Uterus (tissue), 4 donors: ENCODE data around the gene LARP1B. TPM values are rescaled to one million over a fixed set of nuclear protein-coding genes. Genes with fewer than 3 reads are reported as not detected.
"Not testable (repeated sequence)": the region's sequence is repeated elsewhere in the genome, so short reads cannot be mapped to it uniquely, and the experiment has no call there.

ENCODE experiments used
- DNase-seq, 2 donors: peaks; one replicate each; pipeline ENCODE4 v3.0.0-alpha.2; 2019 to 2020
- H3K27ac ChIP-seq, 2 donors: fragments of 200-600 bp; sonication (generic); 1 replicate in 1 of 2; 2 replicates in 1 of 2; pipeline ENCODE4 v1.5.1; 2016 to 2018
- H3K27me3 ChIP-seq, 2 donors: fragments of 200-600 bp; sonication (generic); one replicate each; pipeline ENCODE4 v1.5.1; 2018 to 2019; ENCODE audit warnings: control low read depth in 1 of 2
- H3K36me3 ChIP-seq, 2 donors: fragments of 200-600 bp; sonication (generic); one replicate each; pipeline ENCODE4 v1.5.1; 2019; ENCODE audit warnings: control low read depth in 1 of 2
- H3K4me1 ChIP-seq, 2 donors: fragments of 200-600 bp; sonication (generic); one replicate each; pipeline ENCODE4 v1.5.1; 2018 to 2019; ENCODE audit warnings: control low read depth in 1 of 2
- H3K4me3 ChIP-seq, 2 donors: fragments of 200-600 bp; sonication (generic); 1 replicate in 1 of 2; 2 replicates in 1 of 2; pipeline ENCODE4 v1.5.1; 2018 to 2019; ENCODE audit warnings: mild to moderate bottlenecking in 1 of 2
- H3K9me3 ChIP-seq, 2 donors: fragments of 200-600 bp; sonication (generic); one replicate each; pipeline ENCODE4 v1.5.1; 2019; ENCODE audit warnings: control low read depth in 1 of 2
- POLR2A ChIP-seq, 2 donors: fragments of 450-650 bp; IDR thresholded peaks; one replicate each; pipeline ENCODE4 v1.6.1; 2016; ENCODE audit warnings: antibody characterized with exemption in 2 of 2, mild to moderate bottlenecking in 1 of 2, moderate library complexity in 1 of 2
- intact Hi-C: fragments of 100-400 bp; cut with DNase I; formaldehyde crosslinking; loops from one replicate; pipeline ENCODE4 v1.15.1; 2023; ENCODE audit warnings: low total_unique reads
- total RNA-seq, 4 donors: library from RNA; depleted of rRNA in 3 of 4; stranded (reverse); fragments of >200 nt in 3 of 4; gene quantifications; one replicate each; pipeline versions ENCODE4 v1.1.0 to v1.2.4, GENCODE V29; 2014 to 2023
- TF ChIP-seq, protein P1 (sequence below), 4 experiments: fragments of 200-600 bp in 2 of 4; fragments of 450-650 bp in 2 of 4; sonication (generic) in 2 of 4; IDR thresholded peaks; one replicate each; pipeline ENCODE4 v1.5.1; 2016 to 2019; ENCODE audit warnings: antibody characterized with exemption in 4 of 4, mild to moderate bottlenecking in 2 of 4, moderate library complexity in 1 of 4
- donor health status: DM: yes; HTN: yes; CAD: no.

Gene LARP1B
- total RNA-seq, 4 donors from 2014 or later: 11.2 to 41.5 (median 36.1) TPM

DNA sequence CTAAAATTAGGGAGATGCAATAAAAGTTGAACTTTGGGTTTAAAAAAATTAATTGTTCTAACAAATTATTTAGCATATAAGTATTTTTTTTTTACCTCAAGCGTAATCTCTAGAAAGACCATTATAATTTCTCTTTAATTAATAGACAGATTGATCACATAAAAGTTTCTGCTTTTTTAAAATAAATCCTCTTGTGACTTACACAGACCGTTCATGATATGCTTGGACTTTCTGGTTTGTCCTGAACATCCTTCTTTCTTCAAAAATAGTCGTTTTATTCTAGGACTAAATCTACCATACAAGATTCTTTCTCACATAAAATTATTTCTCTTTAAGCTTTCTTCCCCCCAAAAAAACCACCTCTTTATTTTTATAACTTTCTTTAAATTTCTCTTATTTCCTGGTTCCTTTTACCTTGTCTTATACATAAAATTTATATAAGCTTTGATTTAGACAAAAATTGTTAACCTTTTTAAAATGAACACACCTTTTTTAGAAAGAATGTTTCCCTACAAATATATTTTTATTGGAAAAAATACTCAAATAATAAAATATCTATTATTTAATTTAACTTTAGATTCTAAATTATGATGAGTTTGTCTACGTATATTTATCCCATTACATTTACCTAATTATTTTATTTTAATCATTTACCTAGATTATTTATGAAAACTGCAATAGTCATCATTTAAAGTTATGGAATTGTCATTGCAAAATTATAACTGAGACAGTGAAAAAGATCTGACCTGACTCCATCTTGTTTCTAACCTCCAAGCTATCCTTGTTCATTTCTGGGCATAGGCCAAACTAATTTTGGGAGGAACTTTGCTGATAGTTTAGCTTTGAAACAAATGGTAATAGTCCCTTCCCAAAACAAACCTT lies 188.9 kb downstream of the LARP1B start:
- no peak for DNase-seq
- H3K4me3 ChIP-seq: no peak overlapping the region
- no peaks in the 10 kb centered on the region for H3K9me3 ChIP-seq
- H3K27ac ChIP-seq: no peak overlapping the region
- intact Hi-C loops: no loop called here
- H3K36me3 ChIP-seq: no peaks in the 10 kb centered on the region
- H3K27me3 ChIP-seq: no peaks in the 10 kb centered on the region
- H3K4me1 ChIP-seq: no peaks in the 10 kb centered on the region
- TF ChIP-seq POLR2A (IDR thresholded peaks at IDR 0.05): no peak
- TF ChIP-seq, protein P1, sequence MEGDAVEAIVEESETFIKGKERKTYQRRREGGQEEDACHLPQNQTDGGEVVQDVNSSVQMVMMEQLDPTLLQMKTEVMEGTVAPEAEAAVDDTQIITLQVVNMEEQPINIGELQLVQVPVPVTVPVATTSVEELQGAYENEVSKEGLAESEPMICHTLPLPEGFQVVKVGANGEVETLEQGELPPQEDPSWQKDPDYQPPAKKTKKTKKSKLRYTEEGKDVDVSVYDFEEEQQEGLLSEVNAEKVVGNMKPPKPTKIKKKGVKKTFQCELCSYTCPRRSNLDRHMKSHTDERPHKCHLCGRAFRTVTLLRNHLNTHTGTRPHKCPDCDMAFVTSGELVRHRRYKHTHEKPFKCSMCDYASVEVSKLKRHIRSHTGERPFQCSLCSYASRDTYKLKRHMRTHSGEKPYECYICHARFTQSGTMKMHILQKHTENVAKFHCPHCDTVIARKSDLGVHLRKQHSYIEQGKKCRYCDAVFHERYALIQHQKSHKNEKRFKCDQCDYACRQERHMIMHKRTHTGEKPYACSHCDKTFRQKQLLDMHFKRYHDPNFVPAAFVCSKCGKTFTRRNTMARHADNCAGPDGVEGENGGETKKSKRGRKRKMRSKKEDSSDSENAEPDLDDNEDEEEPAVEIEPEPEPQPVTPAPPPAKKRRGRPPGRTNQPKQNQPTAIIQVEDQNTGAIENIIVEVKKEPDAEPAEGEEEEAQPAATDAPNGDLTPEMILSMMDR (IDR thresholded peaks at IDR 0.05): no peak

DNA sequence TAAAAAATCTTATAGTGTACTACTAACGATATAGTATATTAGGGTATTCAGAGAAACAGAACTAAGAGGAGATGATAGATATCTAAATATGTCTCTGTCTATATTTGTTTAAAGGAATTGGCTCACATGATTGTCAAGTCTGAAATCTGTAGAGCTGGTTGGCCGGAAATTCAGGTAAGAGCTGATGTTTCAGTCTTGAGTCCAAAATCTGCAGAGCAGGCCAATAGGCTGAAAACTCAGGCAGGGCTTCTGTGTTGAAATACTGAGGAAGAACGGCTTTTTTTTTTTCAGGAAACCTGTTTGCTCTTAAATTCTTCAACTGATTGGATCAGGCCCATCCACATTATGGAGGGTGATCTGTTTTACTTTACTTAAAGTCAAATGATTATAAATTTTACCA lies 194.8 kb downstream of the LARP1B start:
- Histone ChIP-seq H3K27ac (no peak overlapping the region), H3K4me3 (no peak overlapping the region), H3K36me3 (no peaks in the 10 kb centered on the region), H3K27me3 (no peaks in the 10 kb centered on the region), H3K9me3 (no peaks in the 10 kb centered on the region), H3K4me1 (no peaks in the 10 kb centered on the region)
- DNase-seq: no peak
- intact Hi-C loops: no loop called here
- TF ChIP-seq, protein P1 (IDR thresholded peaks at IDR 0.05): no peak
- TF ChIP-seq POLR2A (IDR thresholded peaks at IDR 0.05): no peak

DNA sequence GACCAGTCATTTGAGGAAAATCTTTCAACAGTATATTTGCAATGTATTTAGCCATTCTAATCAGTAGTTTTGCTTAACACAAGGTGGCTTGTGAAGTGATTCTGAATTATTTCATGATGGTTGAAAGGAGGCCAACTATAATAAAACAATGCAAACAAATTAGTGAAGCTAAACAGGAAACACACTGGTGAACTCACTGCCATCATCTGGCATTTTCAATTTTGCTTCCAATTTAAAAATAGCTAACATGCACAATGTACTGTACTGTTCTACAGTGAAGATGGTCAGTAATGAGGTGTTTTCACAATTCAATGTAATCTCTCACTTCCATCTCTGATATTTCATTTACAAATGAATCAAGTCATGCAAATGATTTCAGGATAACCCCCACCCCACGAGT lies 195.4 kb downstream of the LARP1B start:
- no peak overlapping the region for H3K4me3 ChIP-seq
- no peaks in the 10 kb centered on the region for H3K36me3 ChIP-seq
- H3K27ac ChIP-seq: no peak overlapping the region
- H3K9me3 ChIP-seq: no peaks in the 10 kb centered on the region
- DNase-seq: no peak
- intact Hi-C loops: no loop called here
- TF ChIP-seq, protein P1 (IDR thresholded peaks at IDR 0.05): no peak
- TF ChIP-seq POLR2A (IDR thresholded peaks at IDR 0.05): no peak
- H3K27me3 ChIP-seq: no peaks in the 10 kb centered on the region
- H3K4me1 ChIP-seq: no peaks in the 10 kb centered on the region

DNA sequence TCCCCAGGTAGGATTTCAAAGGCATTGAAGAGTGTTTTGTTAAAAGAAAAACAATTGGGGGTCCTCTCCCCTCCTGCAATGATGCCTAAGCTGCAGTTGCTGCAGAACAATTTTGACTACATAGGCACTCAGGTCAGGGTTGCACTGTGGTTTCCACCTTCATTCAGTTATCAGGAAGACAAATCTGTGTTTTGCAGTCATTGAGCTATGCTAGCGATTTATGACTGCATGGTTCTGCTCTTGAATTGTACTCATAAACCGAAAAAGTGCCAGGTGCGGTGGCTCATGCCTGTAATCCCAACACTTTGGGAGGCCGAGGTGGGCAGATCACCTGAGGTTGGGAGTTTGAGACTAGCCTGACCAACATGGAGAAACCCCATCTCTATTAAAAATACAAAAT lies 197.1 kb downstream of the LARP1B start:
- H3K27ac ChIP-seq, H3K4me3 ChIP-seq, H3K27me3 ChIP-seq, H3K36me3 ChIP-seq, DNase-seq, H3K4me1 ChIP-seq, H3K9me3 ChIP-seq, intact Hi-C loops: not testable (repeated sequence)

DNA sequence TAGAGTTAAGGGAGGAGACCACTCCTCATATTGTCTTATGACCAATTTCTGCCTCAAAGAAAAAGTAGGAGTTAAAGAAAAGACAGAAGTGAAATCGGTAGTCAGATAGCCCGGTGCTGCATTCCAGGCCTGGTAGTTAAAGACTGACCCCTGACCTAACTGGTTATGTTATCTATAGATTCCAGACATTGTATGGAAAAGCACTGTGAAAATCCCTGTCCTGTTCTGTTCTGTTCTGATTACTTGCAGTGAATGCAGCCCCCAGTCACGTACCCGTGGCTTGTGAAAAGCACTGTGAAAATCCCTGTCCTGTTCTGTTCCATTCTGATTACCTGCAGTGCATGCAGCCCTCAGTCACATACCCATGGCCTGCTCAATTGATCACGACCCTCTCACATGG lies 198.8 kb downstream of the LARP1B start:
- intact Hi-C loops: not testable (repeated sequence)

More for the DNA sequence above, 198.8 kb downstream of the LARP1B start:
- not testable (repeated sequence) for DNase-seq, H3K36me3 ChIP-seq, H3K9me3 ChIP-seq, H3K4me1 ChIP-seq, H3K4me3 ChIP-seq, H3K27ac ChIP-seq, H3K27me3 ChIP-seq

Other genes with a start within 250 kb of the LARP1B start
- gene PLK4, start 180.4 kb upstream of the LARP1B start, total RNA-seq: 10 to 100 TPM in 1 of 4 donors, 1 to 10 TPM in 1, under 1 TPM in 1, not detected in 1; 0.77 to 17.7 (median 1.0) TPM
- 100 to 1,000 TPM in 1 of 4 donors, 10 to 100 TPM in 3; 36.4 to 121 (median 61.0) TPM for gene MFSD8, start 96.1 kb upstream of the LARP1B start, total RNA-seq
- 10 to 100 TPM in 3 of 4 donors, 1 to 10 TPM in 1; 4.7 to 16.1 (median 12.5) TPM for gene ABHD18, start 95.9 kb upstream of the LARP1B start, total RNA-seq
- 10 to 100 TPM; 14.9 to 66.0 (median 37.6) TPM for gene PGRMC2, start 226.5 kb downstream of the LARP1B start, total RNA-seq